ENCODE results near the gene TMEM178B.

DNA sequence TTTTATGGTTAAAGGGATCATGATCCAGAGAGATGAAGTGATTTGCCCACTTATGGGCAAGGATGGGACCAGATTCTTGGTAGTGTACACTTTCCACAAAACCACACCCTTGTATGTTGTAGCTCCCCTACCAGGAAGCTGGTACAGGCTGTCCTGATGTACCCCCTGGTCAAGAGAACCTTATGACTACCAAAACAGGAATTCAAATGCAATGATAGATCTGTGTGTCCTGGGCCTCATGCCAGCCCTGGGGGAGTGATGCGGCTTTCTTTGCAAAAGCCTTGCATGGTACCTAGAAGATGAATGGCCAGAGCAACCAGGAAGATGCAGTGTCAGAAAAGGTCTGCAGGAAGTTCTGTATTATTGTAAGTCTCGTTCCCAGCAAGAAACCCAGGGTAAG lies 382.4 kb downstream of the TMEM178B start:
- TF ChIP-seq, protein P1, sequence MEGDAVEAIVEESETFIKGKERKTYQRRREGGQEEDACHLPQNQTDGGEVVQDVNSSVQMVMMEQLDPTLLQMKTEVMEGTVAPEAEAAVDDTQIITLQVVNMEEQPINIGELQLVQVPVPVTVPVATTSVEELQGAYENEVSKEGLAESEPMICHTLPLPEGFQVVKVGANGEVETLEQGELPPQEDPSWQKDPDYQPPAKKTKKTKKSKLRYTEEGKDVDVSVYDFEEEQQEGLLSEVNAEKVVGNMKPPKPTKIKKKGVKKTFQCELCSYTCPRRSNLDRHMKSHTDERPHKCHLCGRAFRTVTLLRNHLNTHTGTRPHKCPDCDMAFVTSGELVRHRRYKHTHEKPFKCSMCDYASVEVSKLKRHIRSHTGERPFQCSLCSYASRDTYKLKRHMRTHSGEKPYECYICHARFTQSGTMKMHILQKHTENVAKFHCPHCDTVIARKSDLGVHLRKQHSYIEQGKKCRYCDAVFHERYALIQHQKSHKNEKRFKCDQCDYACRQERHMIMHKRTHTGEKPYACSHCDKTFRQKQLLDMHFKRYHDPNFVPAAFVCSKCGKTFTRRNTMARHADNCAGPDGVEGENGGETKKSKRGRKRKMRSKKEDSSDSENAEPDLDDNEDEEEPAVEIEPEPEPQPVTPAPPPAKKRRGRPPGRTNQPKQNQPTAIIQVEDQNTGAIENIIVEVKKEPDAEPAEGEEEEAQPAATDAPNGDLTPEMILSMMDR (optimal IDR thresholded peaks at IDR 0.05 in 1 of 3, IDR thresholded peaks at IDR 0.05 in 1 of 3, conservative IDR thresholded peaks at IDR 0.05 in 1 of 3; ENCODE audit: extremely low read depth in 1 of 3, insufficient read depth in 2 of 3, low read length in 3 of 3), result no peak
- no peak for TF ChIP-seq EZH2 (IDR thresholded peaks at IDR 0.05; ENCODE audit: low read length)
